Measurements from ENCODE around the gene SH3GL1.

GRCh38 chr19:4319067-4319718 is 81.2 kb downstream of the SH3GL1 start:
- TF ChIP-seq POLR2A (IDR thresholded peaks at IDR 0.05), result no peak
- TF ChIP-seq CTCF (IDR thresholded peaks at IDR 0.05), result no peak
